NCI-H748 (cell line): Measurements from ENCODE around the gene DCHS2.

Source experiments
- DNase-seq: peaks from one replicate; lab custom pipeline; 2025; ENCODE audit not compliant: unreplicated experiment; lab: John Stamatoyannopoulos, UW

DCHS2 gene

DNA sequence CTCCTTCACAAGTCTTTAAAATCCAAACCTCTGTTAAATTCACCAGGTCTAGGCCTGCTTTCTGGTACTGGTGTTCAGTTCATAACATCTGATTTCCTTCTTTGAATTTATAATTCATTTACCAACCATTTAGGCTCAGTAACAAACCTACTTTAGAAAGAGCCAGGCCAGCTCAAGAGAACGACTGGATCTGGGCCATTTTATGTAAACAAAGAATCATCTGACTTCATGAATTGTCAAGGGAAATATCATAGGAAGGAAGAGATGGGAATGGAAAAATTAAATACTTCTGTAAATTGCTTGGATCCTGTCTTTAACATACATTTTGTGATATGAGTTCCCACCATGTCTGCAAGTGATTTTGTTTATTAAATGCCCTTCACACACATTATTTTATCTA is 36.5 kb downstream of the DCHS2 start:
- DNase-seq = no peak

DNA sequence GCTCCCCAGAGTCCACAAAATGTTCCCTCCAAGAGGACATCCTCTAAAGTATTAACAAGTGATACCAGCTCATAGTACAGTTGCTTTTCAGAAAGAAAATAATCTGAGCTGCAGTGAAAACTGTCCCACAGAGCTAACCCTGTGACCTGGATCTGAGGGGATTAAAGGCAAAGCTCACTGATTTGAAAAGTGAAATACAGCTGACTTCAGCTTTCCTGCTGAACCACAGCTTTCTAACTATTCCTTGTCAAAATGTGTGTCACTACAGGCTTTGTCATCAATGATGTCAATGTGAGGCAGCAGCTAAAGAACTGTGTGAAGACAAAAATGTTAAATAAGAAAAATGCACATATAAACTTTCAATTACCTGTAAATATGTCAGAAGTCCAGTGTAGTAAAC is 36.9 kb downstream of the DCHS2 start:
- DNase-seq = no peak

DNA sequence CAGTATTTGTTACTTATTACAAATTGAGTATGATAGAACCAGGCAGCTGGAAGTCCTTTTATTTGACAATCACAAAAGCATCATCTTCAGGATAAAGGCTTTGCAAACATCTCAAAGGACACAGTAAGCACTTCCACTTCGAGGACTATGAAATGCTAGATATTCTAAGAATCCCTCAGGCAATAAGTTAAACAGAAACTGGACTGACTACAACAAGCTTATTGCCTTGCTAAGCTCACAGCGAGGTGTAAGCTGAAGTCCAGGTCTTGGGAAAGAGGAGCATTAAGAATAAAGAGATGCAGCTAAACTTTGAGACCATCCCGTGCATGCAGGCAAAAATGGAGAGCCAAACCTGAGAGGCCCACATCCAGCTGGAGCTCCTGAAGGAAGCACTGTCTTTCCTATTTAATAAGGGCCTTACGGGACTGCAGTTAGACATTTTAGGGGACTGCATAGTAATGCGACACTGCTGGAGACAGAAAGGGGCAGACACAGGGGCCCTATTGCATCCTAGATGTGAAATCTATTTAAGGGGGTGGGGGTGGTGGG is 38.7 kb downstream of the DCHS2 start:
- no peak for DNase-seq

DNA sequence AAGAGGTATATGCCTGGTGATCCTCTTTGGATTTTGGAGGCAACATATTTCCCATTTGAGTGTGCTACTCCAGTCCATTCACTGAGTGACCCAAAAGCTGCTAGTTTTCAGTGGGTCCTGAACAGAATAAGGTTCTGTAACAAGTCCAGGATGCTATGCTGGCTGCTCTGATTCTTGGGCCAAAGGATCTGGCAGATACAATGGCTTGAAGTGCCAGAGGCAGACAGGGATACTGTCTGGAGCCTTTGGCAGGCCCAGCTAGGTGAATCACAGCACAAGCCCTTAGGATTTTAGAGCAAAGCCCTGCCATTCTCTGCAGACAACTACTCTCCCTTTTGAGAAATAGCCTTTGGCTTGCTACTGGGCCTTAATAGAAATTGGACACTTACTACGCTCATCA is 40.6 kb downstream of the DCHS2 start:
- DNase-seq = no peak

DNA sequence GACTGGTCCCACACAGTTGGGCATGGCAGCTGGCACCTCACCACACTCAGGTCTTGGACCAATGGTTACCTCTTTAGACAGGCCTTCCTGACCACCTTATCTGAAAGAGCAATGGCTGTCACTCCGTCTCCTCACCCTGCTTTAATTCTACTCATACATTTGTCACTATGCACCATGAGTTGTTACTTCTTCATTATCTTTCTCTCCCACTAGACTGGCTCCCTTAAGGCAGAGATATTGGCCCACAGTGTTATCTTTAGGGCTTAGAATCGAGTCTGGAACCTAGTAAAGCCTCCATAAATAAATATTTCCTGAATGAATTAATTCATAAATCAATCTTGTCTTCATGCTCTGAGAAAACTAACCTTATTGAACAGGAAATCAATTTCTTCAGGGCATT is 46.6 kb downstream of the DCHS2 start:
- DNase-seq = no peak

DNA sequence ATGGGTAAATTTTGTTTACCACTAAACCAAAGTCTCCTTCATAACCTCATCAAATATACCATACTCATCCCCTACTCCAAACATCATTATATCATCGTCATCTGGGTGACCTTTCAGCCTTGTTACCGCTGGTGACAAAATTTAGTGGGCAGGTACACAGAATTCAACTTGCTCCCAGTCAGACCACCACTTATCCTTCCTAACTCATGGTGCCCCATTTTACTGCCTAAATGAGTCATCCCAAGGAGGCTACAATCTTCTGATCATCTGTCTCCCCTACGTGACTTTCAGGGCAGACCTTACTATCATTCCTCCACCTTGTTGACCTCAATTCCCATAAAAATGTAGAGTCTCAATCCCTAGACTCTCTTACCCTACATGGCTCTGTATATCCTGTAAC is 49.6 kb downstream of the DCHS2 start:
- DNase-seq = no peak

DNA sequence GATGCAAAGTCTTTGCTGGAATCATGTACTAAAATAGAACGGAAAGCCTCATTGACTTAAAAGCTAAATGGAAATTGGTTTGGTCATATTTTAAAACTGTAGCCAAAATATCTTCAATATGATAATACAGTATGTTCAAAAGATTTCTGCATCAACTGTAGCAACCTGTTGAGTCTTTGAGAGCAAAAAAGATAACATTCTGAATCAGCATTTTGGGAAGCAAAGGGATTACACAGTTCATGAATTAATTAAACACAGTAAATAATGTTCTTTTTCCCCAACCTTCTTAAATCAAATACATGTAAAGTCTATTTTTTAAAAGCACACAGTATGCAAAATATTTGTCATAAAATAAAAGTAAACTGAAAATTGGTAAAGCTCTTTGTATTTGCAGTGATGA is 50.5 kb downstream of the DCHS2 start:
- no peak for DNase-seq

DNA sequence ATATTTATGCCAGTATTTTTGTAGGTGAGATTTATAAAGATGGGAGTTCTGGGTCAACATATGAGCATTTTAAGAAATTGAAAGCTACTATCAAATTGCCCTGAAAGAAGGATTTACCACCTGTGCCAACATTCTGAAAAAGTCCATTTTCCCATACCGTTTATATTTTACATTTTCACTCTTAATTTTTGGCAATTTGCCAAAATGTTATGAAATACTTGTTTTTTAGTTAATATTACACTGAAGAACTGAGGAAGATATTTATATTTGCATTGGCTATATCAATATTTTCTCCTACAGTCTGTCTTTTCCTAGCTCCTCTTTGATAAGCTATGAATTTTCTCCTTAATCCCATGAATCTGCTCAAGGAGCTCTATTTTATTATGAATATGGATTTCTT is 52.4 kb downstream of the DCHS2 start:
- DNase-seq = no peak

DNA sequence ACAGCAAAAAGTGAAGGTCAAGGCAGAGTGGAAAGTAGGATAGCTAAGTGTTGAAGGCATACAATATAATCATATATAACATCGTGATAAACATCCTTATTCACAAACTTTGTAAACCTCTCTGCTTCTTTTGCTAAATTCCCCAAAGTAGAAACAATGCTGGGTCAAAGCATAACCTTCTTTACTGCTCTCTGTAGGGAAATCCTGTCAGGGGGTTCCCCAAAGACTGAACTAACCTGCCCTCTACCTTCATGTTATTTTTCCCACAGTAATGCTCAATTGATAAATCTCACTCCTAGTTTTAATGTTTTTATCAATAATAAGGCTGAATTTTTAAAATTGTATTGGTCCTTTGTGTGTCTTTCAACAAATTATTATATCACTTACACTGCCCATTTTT is 55.7 kb downstream of the DCHS2 start:
- no peak for DNase-seq

DNA sequence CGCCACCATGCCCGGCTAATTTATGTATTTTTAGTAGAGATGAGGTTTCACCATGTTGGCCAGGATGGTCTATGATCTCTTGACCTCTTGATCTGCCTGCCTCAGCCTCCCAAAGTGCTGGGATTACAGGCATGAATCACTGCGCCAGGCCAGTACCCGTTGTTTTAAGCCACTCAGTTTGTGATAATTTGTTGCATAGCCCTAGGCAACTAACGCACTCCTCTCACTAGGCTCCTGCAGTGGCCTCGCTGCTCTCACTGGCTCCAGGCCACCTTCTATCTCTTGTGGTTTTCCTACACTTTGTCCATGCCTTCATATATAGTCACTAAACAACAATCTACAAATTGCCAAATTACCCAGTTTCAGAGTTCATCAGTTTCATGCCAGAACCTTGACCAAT is 58.1 kb downstream of the DCHS2 start:
- DNase-seq = no peak

DNA sequence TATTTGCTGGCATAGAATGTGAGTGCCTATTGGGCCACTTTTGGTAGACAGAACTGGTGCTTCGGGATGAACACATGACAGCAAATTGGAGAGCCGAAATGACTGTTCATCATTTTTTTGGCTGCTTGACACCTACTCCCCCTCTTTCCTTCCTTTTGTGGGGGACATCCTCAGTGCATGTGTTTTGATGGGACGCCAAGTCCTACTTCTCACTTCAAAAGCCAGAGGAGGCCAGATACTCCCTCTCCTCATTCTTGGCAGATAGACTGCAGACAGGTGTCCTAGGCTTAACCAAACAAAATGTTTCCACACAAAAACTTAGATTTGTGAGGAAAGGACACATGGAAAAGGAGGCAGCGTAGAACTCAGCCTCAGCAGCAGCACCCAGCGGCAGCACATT is 62.4 kb downstream of the DCHS2 start:
- no peak for DNase-seq

DNA sequence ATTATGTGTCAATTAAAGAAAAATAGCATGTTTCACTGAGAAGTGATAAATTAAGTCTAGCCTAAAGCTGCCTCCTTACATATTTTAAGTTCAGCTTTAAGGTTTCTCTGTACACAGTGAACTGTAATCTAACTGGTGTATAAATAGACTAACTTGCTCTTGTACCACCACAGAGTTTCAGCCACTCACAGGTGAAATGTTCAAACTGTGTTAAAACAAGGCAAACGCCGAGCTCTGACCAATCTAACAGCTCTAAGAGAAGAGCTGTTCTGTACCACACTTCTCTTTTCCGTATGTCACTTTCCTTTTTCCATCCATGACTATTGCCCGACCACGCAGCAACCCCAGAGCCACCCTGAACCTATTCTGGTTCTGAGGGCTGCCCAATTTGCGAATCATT is 64.5 kb downstream of the DCHS2 start:
- no peak for DNase-seq

DNA sequence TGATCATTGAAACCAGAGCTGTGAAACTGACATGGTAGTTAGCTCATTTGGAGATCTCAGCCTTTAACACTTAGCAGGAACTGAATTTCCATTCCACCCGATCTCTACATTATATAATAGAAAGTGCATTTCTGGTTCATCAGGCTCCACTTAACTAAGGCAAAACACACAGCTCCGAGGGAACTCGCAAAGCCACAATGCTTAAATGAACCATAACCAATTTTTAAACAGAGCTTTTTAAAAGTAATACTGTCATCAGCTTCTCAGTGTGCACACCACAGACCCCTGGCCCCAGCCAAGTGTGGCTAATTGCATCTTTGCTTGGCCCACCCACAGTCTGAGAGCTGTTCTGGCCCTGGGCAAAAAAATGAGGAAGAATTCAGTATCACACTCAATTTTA is 66.1 kb downstream of the DCHS2 start:
- DNase-seq = no peak

DNA sequence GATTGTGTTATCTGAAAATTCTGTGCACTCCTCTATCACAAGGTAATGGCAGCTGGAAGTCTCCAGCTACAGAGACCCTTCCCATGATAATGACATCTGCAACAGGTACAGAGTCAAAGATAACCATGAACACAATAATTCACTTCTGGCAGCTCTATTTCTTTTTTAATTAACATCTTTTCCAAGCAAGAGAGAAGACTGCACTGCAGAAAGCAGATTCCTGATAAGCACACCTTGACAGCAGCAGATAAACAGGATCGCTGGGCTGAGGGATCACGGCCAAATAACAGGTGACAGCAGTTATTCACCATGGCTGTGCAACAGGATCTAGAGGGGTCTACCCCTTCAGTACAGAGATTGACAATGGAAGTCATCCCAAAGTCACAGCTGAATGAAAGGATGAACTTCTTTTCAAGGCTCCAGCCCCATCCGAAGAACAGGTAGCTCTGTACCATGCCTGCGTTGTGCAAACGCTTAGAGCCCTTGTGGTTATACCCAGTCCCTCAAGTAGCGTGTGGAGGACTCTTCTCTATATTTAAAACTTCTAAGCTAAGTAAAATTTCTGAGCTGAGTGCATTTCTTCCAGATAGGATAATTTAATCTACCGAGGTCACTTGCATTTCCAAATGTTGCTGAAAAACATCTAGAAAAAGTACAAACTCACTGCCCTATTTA is 66.7 kb downstream of the DCHS2 start:
- no peak for DNase-seq

DNA sequence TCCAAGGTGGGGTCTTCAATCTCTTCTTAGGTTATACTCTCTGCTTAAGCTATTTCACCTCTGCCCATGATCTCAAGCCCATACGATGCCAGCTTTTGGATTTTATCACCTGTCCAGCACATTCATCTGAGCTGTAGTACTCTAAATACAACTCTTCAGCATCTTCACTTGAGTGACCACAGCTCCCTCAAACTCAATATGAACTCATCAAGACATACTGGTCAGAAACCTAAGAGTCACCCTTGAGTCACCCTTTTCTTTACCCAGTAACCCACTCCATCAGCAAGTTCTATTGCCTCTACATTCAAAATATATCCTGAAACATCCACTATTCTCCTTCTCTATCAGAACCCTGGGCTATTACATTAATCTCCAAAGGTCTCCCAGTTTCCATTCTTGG is 69.4 kb downstream of the DCHS2 start:
- no peak for DNase-seq

DNA sequence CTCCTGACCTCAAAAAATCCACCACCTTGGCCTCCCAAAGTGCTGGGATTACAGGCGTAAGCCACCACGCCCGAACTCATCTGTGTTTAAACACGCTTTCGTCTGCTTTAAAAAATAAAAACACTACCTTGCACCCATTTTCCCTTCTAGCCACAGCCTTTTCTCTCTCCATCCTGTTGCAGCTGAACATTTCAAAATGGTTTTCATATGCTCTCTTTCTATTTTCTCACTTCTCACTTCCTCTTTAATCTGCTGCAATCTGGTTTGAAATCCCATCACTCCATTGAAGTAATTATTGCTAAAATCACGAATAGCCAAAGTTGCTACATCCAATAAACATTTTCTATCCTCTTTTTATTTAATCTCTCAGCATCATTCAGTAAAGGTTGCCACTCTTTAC is 70.0 kb downstream of the DCHS2 start:
- DNase-seq = no peak

DNA sequence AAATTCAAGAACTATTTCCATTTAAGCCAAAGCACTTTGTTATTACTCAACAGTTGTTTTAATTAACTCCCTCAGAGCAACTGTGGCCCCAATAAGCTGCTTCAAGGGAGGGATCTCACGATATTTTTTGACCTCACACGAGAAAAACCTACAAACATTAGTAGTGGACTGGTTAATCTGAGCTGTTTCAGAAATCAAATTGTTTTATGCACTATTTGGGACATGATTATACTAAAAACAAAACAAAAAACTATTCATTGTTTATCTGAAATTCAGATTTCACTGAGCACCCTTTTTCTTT is 74.3 kb downstream of the DCHS2 start:
- no peak for DNase-seq

DNA sequence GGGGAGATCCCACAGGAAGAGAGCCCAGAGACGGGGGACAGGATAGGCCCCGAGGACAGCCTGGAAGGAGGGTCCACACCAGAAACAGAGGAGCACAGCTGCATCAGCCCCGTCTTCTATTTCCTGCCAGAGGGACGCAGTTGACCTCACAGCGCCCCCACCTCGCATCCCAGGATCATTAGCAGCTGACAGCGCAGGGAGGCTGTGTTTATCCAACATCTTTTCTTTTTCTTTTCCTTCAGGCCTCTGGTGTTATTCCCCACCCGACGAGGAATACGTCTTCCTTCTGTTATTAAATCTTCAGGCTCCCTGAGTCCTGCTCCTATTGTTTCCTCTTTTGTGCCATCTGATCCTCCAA is 75.4 kb downstream of the DCHS2 start:
- peak; percentile 29 for DNase-seq

DNA sequence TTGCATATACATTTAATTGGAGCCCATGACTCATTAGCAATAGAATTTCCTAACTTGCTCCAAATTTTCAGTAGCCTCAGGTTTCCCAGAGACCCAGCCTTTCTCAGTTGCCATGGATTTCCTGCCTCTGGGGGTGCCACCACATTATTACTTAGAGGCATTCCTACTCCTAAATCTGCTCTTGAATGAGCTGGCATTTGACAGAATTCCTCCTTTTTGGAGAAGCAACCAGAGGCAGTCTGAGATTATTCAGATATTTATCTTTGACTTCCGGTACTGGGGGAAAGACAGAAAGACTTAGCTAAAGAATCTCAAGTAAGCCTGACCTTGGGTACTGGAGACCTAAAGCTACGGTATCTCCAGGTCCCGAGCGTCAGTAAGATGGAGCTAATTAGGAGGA is 76.3 kb downstream of the DCHS2 start:
- DNase-seq = no peak

DNA sequence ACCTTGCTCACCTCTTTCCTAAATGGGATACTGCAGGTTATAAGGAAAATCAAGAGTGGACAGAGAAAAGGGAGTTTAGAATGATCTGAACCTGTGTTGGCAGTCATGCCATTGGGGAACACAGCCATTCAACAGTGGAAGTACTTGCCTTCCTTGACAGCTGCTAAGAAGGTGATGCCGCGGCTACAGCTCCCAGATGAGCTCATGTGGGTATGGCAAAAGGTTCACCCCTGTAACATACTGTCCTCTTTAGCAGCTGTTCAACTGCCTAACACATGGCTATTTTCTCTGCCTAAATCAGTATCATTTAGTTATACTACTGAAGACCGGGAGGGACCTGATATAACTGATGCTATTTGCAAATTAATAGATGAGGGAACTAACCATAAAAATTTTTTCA is 76.8 kb downstream of the DCHS2 start:
- no peak for DNase-seq

DNA sequence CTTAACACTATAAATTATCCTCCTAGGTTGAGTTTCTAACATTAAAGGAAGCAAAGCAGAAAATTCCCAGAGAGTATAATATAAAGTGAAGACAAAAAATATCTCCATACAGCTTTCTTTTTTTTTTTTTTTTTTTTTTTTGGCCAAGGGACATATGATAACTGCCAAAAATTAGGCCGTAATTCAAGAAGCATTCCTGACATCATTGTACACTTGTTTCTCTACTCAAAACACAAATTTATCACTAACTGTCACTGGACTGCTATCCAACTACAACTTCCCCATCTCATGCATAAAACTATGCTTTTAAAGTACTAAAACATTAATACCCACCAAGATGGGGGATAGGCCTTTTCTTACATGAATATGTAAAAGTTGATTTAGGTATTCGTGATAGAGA is 77.2 kb downstream of the DCHS2 start:
- DNase-seq = no peak

DNA sequence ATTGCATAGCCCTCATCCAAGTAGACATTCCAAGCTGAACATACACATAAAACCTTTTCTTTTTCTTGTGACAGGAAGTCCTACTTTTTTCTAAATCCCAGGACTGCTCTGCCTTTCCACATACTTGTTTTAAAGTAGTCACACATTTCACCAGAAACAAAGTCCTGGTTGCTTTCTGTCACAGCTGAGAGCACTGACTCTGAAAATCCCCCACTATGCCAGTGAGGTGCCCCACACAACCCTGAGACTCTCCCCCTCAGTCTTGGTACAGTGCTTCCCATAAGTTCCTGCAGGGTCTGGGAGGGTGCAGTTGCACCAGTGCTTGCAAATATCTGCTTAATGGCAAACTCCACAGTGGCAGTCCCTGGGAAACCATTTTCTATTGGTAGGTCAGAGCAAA is 84.2 kb downstream of the DCHS2 start:
- no peak for DNase-seq

DNA sequence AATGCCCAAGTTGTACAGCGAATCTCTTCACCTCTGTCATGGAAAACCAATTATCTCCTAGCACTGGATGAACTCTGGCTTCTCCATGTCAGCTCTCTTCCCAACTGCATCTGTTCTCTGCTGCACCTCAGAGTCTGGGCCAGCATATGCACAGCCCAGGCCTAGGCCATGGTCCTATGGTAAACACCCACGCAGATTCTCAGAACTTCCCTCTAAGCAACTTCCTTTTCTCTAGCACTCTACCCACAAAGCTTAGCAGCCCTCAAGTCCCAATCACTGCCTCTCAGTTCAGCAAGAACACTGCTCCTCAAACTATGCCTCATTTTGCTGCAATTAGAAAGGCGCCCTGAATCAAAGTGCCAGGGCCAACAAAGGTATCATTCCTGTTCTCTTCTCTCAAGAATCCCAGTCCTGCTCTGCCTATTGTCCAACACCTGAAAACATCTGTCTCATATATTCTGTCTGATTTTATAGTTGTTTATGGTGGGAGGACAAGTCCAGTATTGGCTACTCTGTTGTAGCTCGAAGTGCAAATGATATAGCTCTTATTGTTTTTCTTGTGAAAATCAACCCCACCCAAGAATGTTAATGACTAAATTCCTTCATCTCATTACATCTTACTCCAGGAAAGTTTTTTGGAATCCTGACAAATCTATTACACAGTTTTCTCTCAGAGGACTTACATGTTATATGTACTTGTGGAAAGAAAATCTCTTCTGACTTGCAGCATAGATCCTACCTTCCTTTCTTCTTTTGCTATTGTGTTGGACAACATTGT is 85.4 kb downstream of the DCHS2 start:
- DNase-seq = no peak
